Rectal smooth muscle tissue (tissue), 1 donor: ENCODE results near the gene UBAP1L.
"Not testable (repeated sequence)": the region's sequence is repeated elsewhere in the genome, so short reads cannot be mapped to it uniquely, and the experiment has no call there.

Source experiments
- H3K27ac ChIP-seq: one replicate; pipeline ENCODE4 v1.7.0; 2013; ENCODE audit warnings: low read depth, low read length, inconsistent platforms
- H3K27me3 ChIP-seq: one replicate; pipeline ENCODE4 v1.7.0; 2013; ENCODE audit warnings: low read length; ENCODE audit not compliant: control insufficient read depth, insufficient read depth
- H3K36me3 ChIP-seq: one replicate; pipeline ENCODE4 v1.7.0; 2013; ENCODE audit warnings: low read length; ENCODE audit not compliant: control insufficient read depth, insufficient read depth
- H3K4me1 ChIP-seq: one replicate; pipeline ENCODE4 v1.7.0; 2013; ENCODE audit warnings: low read length; ENCODE audit not compliant: control insufficient read depth, insufficient read depth
- H3K4me3 ChIP-seq: one replicate; pipeline ENCODE4 v1.7.0; 2013; ENCODE audit warnings: low read length
- H3K9ac ChIP-seq: one replicate; pipeline ENCODE4 v1.7.0; 2013; ENCODE audit warnings: low read length

Gene UBAP1L

DNA sequence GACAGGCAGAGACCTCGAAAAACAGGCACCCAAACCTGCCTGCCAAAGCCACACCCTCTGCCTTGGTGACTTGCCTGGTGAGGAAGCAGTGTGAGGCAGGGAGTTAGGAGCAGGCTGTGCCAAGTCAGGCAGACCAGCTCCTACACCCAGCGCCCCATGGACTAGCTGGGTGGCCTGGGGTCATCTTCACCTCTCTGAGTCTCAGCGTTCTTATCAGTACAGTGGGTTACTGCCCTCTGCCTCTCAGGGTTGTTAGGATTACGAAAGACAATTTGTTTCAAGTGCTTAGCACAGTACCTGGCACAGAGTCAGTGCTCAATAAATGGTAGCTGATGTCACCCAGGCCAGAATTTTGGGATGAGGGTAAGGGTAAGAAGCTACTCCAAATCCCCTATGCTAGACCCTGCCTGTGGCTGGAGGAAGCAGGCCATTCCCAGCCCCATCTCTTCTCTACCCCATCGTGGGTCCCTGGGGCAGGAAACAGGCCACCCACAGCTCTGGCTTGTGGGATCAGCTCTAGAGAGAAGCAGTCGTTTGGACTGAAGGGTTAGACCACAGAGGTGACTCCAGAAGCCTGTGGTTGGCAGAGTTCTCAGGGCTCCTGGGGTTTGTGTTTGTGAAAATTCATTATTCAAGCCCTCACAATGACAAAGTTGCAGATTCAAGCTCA lies 59.7 kb downstream of the UBAP1L start:
- peaks cover 12% of the 10 kb centered on the region for H3K36me3 ChIP-seq
- H3K4me1 ChIP-seq, result no peaks in the 10 kb centered on the region
- H3K27me3 ChIP-seq, result no peaks in the 10 kb centered on the region
- no peak overlapping the region for H3K27ac ChIP-seq
- H3K4me3 ChIP-seq, result no peak overlapping the region
- no peak overlapping the region for H3K9ac ChIP-seq

- Histone ChIP-seq H3K9ac (no peak overlapping the region), H3K27ac (no peak overlapping the region), H3K36me3 (peaks cover 12% of the 10 kb centered on the region), H3K4me1 (no peaks in the 10 kb centered on the region), H3K27me3 (no peaks in the 10 kb centered on the region), H3K4me3 (no peak overlapping the region)
These were observed 60.4 kb downstream of the UBAP1L start for GRCh38 chr15:65054333-65055200.

- Histone ChIP-seq H3K36me3 (peaks cover 5% of the 10 kb centered on the region), H3K4me1 (no peaks in the 10 kb centered on the region), H3K9ac (no peak overlapping the region), H3K4me3 (no peak overlapping the region), H3K27me3 (no peaks in the 10 kb centered on the region), H3K27ac (no peak overlapping the region)
These were observed 62.0 kb downstream of the UBAP1L start for GRCh38 chr15:65052956-65053355.

DNA sequence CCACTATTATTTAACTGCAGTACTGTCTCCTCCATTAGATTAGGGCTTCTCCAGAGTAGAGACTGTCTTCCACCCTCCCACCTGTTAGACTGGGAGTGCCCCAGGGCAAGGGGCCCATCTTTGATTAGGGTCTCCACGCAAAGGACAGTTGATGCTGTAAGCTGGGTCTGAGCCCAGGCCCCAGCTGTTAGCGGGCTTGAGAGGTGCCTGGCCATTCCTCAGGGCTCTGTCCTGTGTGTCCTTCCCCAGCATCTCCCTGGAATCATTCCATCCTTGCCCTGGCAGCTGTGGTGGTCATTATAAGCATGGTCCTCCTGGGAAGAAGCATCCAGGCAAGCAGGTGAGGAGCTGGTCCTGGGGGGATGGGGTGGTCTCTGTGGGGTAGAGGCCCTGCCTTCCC lies 63.7 kb downstream of the UBAP1L start:
- Histone ChIP-seq H3K36me3 (peaks cover 5% of the 10 kb centered on the region), H3K9ac (no peak overlapping the region), H3K27me3 (no peaks in the 10 kb centered on the region), H3K4me3 (no peak overlapping the region), H3K4me1 (no peaks in the 10 kb centered on the region), H3K27ac (no peak overlapping the region)

DNA sequence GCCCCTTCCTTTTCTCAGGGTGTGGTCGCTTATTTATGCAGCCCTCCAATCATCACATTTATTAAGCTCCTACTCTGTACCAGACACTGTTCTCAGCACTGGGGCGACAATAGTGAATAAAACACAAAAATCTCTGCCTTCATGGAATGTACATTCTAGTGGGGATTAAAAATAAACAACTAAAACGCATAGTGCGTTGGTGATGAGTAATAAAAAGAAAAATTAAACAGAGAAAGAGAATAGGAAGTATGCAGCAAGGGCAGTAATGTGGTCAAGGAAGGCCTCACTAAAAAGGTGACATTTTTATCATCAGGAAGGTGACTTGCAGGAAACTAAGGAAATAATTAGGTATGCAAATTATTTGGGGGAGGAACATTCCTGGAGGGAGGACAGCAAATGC lies 64.7 kb downstream of the UBAP1L start:
- no peak overlapping the region for H3K4me3 ChIP-seq
- H3K4me1 ChIP-seq, result no peaks in the 10 kb centered on the region
- no peak overlapping the region for H3K9ac ChIP-seq
- no peaks in the 10 kb centered on the region for H3K27me3 ChIP-seq
- no peak overlapping the region for H3K27ac ChIP-seq
- peaks cover 5% of the 10 kb centered on the region for H3K36me3 ChIP-seq

GRCh38 chr15:65049418-65049840 lies 65.6 kb downstream of the UBAP1L start:
- peaks cover 5% of the 10 kb centered on the region for H3K36me3 ChIP-seq
- no peak overlapping the region for H3K9ac ChIP-seq
- H3K4me1 ChIP-seq, result no peaks in the 10 kb centered on the region
- H3K27ac ChIP-seq, result no peak overlapping the region
- H3K27me3 ChIP-seq, result no peaks in the 10 kb centered on the region
- peak overlapping the region; percentile 49 for H3K4me3 ChIP-seq

DNA sequence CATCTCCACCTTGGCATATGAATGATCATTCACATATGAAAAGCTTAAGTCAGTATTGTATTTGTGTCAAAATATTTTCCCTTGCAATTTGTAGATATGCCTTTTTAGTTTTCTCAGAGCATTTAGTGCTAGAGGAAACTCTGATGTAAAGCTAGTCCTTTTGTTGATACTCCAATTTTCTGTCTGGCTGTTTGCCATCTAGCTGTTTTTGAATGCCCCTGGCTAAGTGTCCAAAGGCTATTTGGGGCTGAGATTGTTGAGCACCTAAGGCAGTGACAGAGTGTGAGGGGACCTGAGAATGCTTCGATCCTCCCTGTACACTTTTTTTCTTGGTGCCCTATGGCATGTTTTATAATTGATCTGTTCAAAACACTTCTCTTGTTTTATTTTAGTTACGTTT lies 66.8 kb downstream of the UBAP1L start:
- Histone ChIP-seq H3K27me3 (no peaks in the 10 kb centered on the region), H3K9ac (no peak overlapping the region), H3K27ac (no peak overlapping the region), H3K36me3 (peaks cover 5% of the 10 kb centered on the region), H3K4me1 (no peaks in the 10 kb centered on the region), H3K4me3 (no peak overlapping the region)

- Histone ChIP-seq H3K27ac (no peak within 1 kb of the TSS), H3K27me3 (no peaks in the 10 kb centered on the region), H3K9ac (no peak within 1 kb of the TSS), H3K4me1 (no peaks in the 10 kb centered on the region), H3K4me3 (peak within 1 kb of the TSS; percentile 10), H3K36me3 (no peaks in the 10 kb centered on the region)
These were observed 70.1 kb downstream of the UBAP1L start, which contains the start of gene SLC51B for GRCh38 chr15:65044724-65045481. Gene SLC51B, plus strand, starts transcription at chr15:65045387. Its CDS starts 4,618 bp downstream, at chr15:65050005.

- not testable (repeated sequence) for H3K4me1 ChIP-seq, H3K27ac ChIP-seq
These were observed 70.8 kb downstream of the UBAP1L start for GRCh38 chr15:65044218-65044617.

DNA sequence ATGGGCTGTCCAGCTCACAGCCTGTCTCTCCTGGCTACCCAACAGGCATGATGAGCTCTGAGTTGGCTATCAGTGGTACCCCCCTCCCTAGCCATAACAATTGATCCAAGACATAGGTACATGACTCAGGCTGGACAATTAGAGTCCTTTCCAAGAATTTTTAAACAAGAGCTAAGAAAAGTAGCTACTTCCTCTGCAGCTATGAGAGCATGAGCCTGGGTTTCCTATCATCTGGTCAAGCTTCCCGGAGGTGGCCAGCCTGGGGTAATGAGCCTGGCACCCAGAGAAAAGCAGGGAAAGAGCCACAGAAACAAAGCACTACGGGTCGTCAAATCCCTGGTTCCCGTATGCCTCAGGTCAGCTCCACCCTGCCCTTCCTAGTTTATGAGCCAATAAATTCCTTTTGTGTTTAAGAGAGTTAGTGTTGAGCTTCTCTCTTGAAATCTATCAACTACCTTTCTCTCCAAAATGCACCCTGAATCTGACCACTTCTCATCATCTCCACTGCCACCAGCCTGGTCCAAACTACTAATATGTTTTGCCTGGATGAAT lies 72.1 kb downstream of the UBAP1L start:
- Histone ChIP-seq H3K27me3 (no peaks in the 10 kb centered on the region), H3K4me3 (no peak overlapping the region), H3K4me1 (no peaks in the 10 kb centered on the region), H3K9ac (no peak overlapping the region), H3K36me3 (no peaks in the 10 kb centered on the region), H3K27ac (no peak overlapping the region)

More at GRCh38 chr15:65044218-65044617, 70.8 kb downstream of the UBAP1L start:
- not testable (repeated sequence) for H3K36me3 ChIP-seq, H3K27me3 ChIP-seq, H3K9ac ChIP-seq
- H3K4me3 ChIP-seq, result peak overlapping the region; percentile 6
